Neural progenitor cell (in vitro differentiated cells): ENCODE data around the gene RHCE.

Experiments used
- EZH2 ChIP-seq: fragments of 200-600 bp; sonication (generic); IDR thresholded peaks from 2 replicates; pipeline ENCODE4 v1.6.1; 2017; ENCODE audit warnings: antibody characterized with exemption, mild to moderate bottlenecking, moderate library complexity
- TF ChIP-seq, protein P1 (sequence below): fragments of 200-600 bp; sonication (generic); IDR thresholded peaks from 2 replicates; pipeline ENCODE4 v1.5.1; 2017; ENCODE audit warnings: antibody characterized with exemption, mild to moderate bottlenecking

DNA sequence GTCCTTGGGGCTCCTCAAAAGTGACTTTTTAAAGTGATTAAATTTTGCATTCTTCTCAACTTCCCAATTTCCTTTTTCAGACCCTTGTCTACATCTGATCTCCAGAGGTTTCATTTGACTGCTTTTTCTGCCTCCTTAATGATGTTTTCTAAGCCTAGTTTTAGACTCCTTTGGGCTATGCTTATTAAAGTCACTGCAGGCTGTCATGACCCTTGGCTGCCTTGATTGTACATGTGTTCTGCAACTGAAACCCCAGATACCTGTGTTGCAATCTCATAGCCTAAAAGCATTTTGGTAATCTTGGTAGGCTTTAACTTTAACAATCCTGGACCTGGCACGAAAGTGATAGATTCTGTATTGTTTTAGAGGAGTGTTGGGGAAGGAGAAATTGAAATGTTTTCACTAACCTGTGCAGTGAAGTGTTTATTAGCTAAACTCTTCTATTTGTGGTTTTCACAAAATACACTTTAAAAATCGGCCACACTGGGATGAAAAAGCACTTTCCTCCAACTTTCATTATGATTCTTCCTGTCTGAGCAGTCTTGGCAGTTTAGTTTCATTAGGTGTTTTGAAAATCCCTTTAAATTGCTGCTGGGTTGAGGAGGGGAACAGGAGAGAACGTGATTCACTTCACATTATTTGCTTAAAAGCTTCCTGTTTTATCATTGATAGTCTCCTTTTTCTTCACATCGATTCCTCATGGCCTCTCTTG, 14.9 kb upstream of the RHCE start:
- TF ChIP-seq EZH2: no peak
- TF ChIP-seq, protein P1, sequence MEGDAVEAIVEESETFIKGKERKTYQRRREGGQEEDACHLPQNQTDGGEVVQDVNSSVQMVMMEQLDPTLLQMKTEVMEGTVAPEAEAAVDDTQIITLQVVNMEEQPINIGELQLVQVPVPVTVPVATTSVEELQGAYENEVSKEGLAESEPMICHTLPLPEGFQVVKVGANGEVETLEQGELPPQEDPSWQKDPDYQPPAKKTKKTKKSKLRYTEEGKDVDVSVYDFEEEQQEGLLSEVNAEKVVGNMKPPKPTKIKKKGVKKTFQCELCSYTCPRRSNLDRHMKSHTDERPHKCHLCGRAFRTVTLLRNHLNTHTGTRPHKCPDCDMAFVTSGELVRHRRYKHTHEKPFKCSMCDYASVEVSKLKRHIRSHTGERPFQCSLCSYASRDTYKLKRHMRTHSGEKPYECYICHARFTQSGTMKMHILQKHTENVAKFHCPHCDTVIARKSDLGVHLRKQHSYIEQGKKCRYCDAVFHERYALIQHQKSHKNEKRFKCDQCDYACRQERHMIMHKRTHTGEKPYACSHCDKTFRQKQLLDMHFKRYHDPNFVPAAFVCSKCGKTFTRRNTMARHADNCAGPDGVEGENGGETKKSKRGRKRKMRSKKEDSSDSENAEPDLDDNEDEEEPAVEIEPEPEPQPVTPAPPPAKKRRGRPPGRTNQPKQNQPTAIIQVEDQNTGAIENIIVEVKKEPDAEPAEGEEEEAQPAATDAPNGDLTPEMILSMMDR: no peak
